Retinal pigment epithelial cell (primary cell): Measurements from ENCODE around the gene PIEZO2.

ENCODE experiments used
- DNase-seq: peaks from one replicate; pipeline ENCODE4 v3.0.0-alpha.2; 2010; ENCODE audit warnings: low read depth
- H3K4me3 ChIP-seq: 2 replicates; pipeline ENCODE4 v1.5.1; 2011; ENCODE audit warnings: mild to moderate bottlenecking, low read length, control low read depth, moderate library complexity
- TF ChIP-seq, protein P1 (sequence below): conservative IDR thresholded peaks from 2 replicates; pipeline ENCODE4 v1.5.1; 2011; ENCODE audit warnings: low read depth, low read length, control low read depth, inconsistent platforms

Gene PIEZO2

DNA sequence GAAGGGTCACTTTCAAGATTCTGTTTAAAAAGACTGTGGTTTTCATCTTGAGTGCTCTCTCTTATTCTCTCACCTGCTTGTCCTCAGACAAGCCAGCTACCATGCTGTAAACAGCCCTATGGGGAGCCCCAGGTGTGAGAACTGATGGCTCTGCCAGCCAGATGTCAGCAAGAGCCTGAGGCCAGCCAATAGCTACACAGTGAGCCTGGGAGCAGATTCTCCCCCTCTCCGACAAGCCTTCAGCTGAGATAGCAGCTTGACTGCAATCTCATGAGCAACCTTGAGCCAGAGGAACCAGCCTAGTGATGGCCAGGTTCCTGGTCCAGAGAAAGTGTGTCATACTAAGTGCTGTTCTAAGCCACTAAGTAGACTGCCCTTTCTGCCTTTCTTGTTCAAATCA, 351.5 kb downstream of the PIEZO2 start:
- no peak for DNase-seq
- TF ChIP-seq, protein P1, sequence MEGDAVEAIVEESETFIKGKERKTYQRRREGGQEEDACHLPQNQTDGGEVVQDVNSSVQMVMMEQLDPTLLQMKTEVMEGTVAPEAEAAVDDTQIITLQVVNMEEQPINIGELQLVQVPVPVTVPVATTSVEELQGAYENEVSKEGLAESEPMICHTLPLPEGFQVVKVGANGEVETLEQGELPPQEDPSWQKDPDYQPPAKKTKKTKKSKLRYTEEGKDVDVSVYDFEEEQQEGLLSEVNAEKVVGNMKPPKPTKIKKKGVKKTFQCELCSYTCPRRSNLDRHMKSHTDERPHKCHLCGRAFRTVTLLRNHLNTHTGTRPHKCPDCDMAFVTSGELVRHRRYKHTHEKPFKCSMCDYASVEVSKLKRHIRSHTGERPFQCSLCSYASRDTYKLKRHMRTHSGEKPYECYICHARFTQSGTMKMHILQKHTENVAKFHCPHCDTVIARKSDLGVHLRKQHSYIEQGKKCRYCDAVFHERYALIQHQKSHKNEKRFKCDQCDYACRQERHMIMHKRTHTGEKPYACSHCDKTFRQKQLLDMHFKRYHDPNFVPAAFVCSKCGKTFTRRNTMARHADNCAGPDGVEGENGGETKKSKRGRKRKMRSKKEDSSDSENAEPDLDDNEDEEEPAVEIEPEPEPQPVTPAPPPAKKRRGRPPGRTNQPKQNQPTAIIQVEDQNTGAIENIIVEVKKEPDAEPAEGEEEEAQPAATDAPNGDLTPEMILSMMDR = no peak
- H3K4me3 ChIP-seq = no peak overlapping the region

DNA sequence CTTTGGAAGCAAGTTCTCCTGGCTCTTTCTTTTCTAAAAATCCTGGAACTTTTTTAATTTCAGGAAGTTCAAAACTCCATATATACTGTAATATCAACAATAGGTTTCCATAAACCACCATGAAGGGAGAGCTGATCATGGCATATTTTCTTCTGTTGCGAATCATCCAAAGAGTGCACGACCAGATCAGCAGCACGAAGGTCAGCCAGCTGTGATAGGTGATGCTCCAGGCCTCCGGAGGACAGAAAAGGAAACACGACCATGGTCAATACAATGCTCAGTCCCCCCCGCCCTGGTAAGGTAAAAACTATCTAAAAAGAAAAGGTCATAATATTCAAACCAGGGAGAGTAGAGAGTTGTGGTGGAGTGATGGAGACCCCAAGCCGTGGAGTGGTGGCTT, 354.6 kb downstream of the PIEZO2 start:
- no peak for DNase-seq
- no peak overlapping the region for H3K4me3 ChIP-seq
- TF ChIP-seq, protein P1 = no peak

DNA sequence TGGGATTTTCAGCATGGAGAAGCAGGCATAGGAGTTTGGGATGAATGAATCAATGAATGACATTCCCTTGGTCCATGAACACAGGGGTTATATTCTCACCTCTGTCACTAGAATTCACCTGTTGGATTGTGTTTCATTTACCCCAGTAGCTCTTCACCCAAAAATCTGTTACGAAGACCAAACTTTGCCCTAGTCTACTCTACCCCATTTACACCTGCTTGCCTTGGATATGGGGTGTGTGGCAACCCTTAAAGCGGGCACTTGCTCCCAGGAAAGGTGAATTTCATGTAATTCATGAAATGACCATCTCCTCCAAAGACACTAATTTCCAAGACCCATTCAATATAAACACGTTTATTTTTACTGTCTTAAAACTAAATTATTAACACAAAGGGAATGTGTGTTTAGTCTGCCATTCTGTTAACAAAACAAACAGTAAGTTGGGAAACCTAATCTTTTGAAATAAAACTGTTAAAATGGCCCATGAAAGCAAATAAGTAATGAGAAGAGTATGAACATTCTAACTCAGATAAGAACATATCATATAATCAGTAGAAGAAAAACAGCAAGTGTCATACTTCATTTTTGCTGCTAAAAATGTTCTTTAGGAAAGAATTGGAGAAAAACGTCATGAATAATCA, 355.5 kb downstream of the PIEZO2 start:
- TF ChIP-seq, protein P1 = no peak
- DNase-seq = no peak
- H3K4me3 ChIP-seq = no peak overlapping the region

DNA sequence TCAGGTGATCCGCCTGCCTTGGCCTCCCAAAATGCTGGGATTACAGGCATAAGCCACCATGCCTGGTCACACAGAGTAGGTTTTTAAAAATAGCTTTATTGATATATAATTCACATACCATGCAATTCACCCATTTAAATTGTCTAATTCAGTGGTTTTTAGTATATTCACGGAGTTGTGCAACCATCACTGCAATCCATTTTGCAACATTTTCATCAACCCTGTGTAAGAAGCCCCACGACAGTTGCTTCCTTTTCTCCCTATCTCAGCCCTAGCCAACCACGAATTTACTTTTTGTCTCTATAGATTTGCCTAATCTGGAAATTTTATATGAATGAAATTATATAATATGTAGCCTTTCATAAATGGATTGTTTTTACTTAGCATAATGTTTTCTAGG, 357.2 kb downstream of the PIEZO2 start:
- DNase-seq = no peak
- TF ChIP-seq, protein P1 = no peak
- no peak overlapping the region for H3K4me3 ChIP-seq

DNA sequence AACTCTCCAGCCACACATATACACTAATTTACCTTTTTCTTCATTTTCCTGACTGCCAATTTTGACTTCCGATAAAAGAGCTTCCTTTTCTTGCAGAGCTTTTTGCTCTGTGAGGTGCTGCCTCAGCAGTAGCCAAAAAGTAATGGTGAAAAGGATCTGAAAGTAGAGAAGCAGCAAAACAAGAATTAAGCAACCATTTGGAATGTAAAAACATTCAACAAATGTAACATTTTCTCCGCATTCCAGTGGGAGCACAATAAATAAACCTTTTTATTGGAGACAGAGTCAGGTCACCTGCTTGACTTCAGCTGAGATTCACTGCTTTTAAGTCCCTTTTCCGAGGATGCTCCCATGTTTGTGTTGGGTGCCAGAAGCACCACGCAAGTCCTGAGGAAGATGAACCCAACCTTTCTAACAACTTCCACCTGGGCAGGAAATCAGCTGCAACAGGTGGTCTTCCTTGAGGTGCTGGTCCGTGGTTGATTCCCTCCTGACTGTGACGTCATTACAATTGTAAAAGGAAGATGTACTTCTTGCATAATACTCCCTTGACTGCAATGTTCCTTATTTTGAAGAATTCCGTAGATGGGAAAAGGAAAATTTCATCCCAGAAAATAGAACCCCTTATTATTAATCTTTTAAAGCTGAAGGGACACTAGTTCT, 358.1 kb downstream of the PIEZO2 start:
- DNase-seq = no peak
- TF ChIP-seq, protein P1 = no peak
- H3K4me3 ChIP-seq = no peak overlapping the region

DNA sequence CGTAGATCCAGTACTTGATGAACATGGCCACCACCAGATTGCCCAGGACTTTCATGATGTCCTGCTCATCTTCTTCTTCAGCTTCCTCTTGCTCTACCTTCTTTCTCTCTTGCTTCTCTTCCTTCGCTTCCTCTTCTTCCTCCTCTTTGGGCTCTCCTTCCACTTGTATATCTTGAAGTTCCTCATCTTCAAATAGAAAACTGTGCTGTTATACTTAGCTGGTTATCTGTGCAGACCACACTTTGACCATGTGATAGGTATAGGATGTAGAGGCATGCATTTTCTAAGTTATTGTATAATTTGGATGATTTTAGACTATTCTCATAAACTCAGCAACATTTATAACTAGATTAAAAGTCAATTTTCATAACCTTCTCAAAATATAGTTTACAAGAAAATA, 360.2 kb downstream of the PIEZO2 start:
- TF ChIP-seq, protein P1 = no peak

DNA sequence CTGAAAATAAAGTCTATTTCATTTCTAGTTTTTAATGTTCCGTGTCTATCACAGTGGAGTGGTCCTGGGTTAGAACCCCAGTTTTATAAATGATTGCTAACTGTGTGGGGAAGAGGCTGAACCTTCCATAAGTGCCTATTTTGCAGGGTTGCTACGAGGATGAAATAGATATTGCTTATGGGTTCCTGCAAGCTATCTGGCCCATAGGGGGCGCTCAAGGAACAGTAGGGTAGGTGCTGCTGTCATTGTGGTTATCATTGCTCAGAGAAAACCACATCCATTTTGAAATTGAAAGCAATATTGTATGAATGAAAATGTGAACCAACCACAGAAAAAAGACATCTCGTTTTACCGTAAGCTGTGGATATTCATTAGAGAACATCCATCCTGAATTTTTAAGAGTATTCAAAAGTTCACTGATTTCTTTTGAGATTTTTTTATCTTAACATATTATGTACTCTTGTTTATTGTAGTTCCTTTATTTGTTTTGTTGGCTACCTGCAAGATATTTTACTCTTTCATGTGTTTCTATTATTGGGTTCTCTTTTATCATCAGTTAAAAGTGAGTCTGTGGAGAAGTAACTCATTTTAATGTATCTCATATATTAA, 362.0 kb downstream of the PIEZO2 start:
- no peak overlapping the region for H3K4me3 ChIP-seq
- DNase-seq = peak; percentile 17
- TF ChIP-seq, protein P1 = peak; percentile 98

More for the DNA sequence above, 360.2 kb downstream of the PIEZO2 start:
- H3K4me3 ChIP-seq = no peak overlapping the region
- DNase-seq = no peak
